ENCODE data around the gene DPP6. TPM values are rescaled to one million over a fixed set of nuclear protein-coding genes. Genes with fewer than 3 reads are reported as not detected.

Gene DPP6
- total RNA-seq, 2 donors from 2014 or later: 0.99 to 1.8 TPM

- Histone ChIP-seq H3K9me3 (no peaks in the 10 kb centered on the region), H3K27me3 (no peaks in the 10 kb centered on the region), H3K27ac (no peak overlapping the region), H3K4me1 (no peaks in the 10 kb centered on the region), H3K36me3 (replicated peaks in 1 of 2; ENCODE audit: insufficient read depth in 1 of 2, low read depth in 2 of 2) (no peaks in the 10 kb centered on the region), H3K4me3 (no peak overlapping the region)
- no peak for DNase-seq
- intact Hi-C loops (cut with DNase I): no loop called here
- no peak for TF ChIP-seq POLR2A (IDR thresholded peaks at IDR 0.05)
- no peak for TF ChIP-seq CTCF (IDR thresholded peaks at IDR 0.05)
- WGBS, 2 donors: 61 to 74% methylated on average over 9 of the region's 9 CpGs
- no peak for ATAC-seq
These were observed 527.5 kb downstream of the DPP6 start for GRCh38 chr7:154579711-154580110.

- DNase-seq (no peak), ATAC-seq (no peak)
- H3K4me1 ChIP-seq: no peaks in the 10 kb centered on the region
- intact Hi-C loops (cut with DNase I): no loop called here
- TF ChIP-seq POLR2A (IDR thresholded peaks at IDR 0.05) (no peak), CTCF (IDR thresholded peaks at IDR 0.05) (no peak)
- no peaks in the 10 kb centered on the region for H3K27me3 ChIP-seq
- no peak overlapping the region for H3K4me3 ChIP-seq
- H3K9me3 ChIP-seq: no peaks in the 10 kb centered on the region
- 72 to 73% methylated on average over 9 to 10 of the region's 10 CpGs for WGBS, 2 donors
- H3K36me3 ChIP-seq (replicated peaks in 1 of 2; ENCODE audit: insufficient read depth in 1 of 2, low read depth in 2 of 2): no peaks in the 10 kb centered on the region
- H3K27ac ChIP-seq: no peak overlapping the region
These were observed 529.2 kb downstream of the DPP6 start for GRCh38 chr7:154581251-154581890.

GRCh38 chr7:154583454-154583853 is 531.3 kb downstream of the DPP6 start:
- Histone ChIP-seq H3K9me3 (no peaks in the 10 kb centered on the region), H3K27me3 (no peaks in the 10 kb centered on the region), H3K36me3 (replicated peaks in 1 of 2; ENCODE audit: insufficient read depth in 1 of 2, low read depth in 2 of 2) (no peaks in the 10 kb centered on the region), H3K4me3 (no peak overlapping the region), H3K27ac (no peak overlapping the region), H3K4me1 (no peaks in the 10 kb centered on the region)
- intact Hi-C loops (cut with DNase I): no loop called here
- DNase-seq (no peak), ATAC-seq (no peak)
- TF ChIP-seq POLR2A (IDR thresholded peaks at IDR 0.05) (no peak), CTCF (IDR thresholded peaks at IDR 0.05) (no peak)
- 82 to 98% methylated on average over 12 to 15 of the region's 15 CpGs for WGBS, 2 donors

GRCh38 chr7:154584352-154585252 is 532.4 kb downstream of the DPP6 start:
- Histone ChIP-seq H3K27ac (no peak overlapping the region), H3K9me3 (no peaks in the 10 kb centered on the region), H3K27me3 (no peaks in the 10 kb centered on the region), H3K36me3 (replicated peaks in 1 of 2; ENCODE audit: insufficient read depth in 1 of 2, low read depth in 2 of 2) (no peaks in the 10 kb centered on the region), H3K4me1 (no peaks in the 10 kb centered on the region), H3K4me3 (no peak overlapping the region)
- WGBS, 2 donors: 44 to 50% methylated on average over 19 to 20 of the region's 20 CpGs
- TF ChIP-seq CTCF (IDR thresholded peaks at IDR 0.05) (peak in 4 of 7 experiments; percentile 8 to 14 (median 12)), POLR2A (IDR thresholded peaks at IDR 0.05) (no peak)
- intact Hi-C loops (cut with DNase I): no loop called here
- ATAC-seq (no peak), DNase-seq (no peak)
